OCI-LY1 (cell line): ENCODE data around the gene CDC45.
A peak's percentile ranks its signal among the peaks of the same experiment; 100 is the strongest.

Source experiments
- H2AFZ ChIP-seq: fragments of 200-600 bp; sonication (generic), shearing (Covaris generic); 2 replicates; pipeline ENCODE4 v1.6.0; 2014; ENCODE audit warnings: antibody characterized with exemption, mild to moderate bottlenecking, low read length
- H3F3A ChIP-seq: fragments of 200-600 bp; sonication (generic), shearing (Covaris generic); 2 replicates; pipeline ENCODE4 v1.6.0; 2014; ENCODE audit warnings: mild to moderate bottlenecking, antibody characterized with exemption, low read length, moderate library complexity; ENCODE audit not compliant: insufficient read depth
- H3K27ac ChIP-seq: fragments of 200-600 bp; sonication (generic); 2 replicates; pipeline ENCODE4 v1.5.1; 2014; ENCODE audit warnings: low read length, mixed run types, mild to moderate bottlenecking, low read depth; ENCODE audit not compliant: poor library complexity, severe bottlenecking
- H3K27me3 ChIP-seq: fragments of 200-600 bp; sonication (generic); 2 replicates; pipeline ENCODE4 v1.6.0; 2014; ENCODE audit warnings: antibody characterized with exemption, mild to moderate bottlenecking, low read length, moderate library complexity; ENCODE audit not compliant: insufficient read depth
- H3K36me3 ChIP-seq: fragments of 200-600 bp; sonication (generic); 2 replicates; pipeline ENCODE4 v1.6.1; 2014; ENCODE audit warnings: mild to moderate bottlenecking, antibody characterized with exemption, low read length, moderate library complexity, mixed read lengths; ENCODE audit not compliant: insufficient read depth
- H3K4me1 ChIP-seq: fragments of 200-600 bp; sonication (generic); 2 replicates; pipeline ENCODE4 v1.5.1; 2014; ENCODE audit warnings: mild to moderate bottlenecking, low read length, moderate library complexity; ENCODE audit not compliant: insufficient read depth, severe bottlenecking
- H3K4me2 ChIP-seq: fragments of 200-600 bp; sonication (generic), shearing (Covaris generic); 2 replicates; pipeline ENCODE4 v1.6.1; 2014; ENCODE audit warnings: low read length
- H3K4me3 ChIP-seq: fragments of 200-600 bp; sonication (generic); 2 replicates; pipeline ENCODE4 v1.5.1; 2014; ENCODE audit warnings: low read length, low read depth, mild to moderate bottlenecking, mixed read lengths; ENCODE audit not compliant: poor library complexity, severe bottlenecking
- H3K79me2 ChIP-seq: fragments of 200-600 bp; shearing (Covaris generic); 2 replicates; pipeline ENCODE4 v1.6.1; 2016; ENCODE audit warnings: mixed run types, low read length, mixed read lengths; ENCODE audit not compliant: insufficient read depth
- H3K9ac ChIP-seq: fragments of 200-600 bp; sonication (generic), shearing (Covaris generic); 2 replicates; pipeline ENCODE4 v1.6.1; 2014; ENCODE audit warnings: mild to moderate bottlenecking, low read length, mixed read lengths
- H3K9me2 ChIP-seq: fragments of 200-600 bp; sonication (generic), shearing (Covaris generic); 2 replicates; pipeline ENCODE4 v1.6.1; 2014; ENCODE audit warnings: low read depth, mild to moderate bottlenecking, low read length, mixed read lengths
- H3K9me3 ChIP-seq: fragments of 200-600 bp; shearing (Covaris generic); 2 replicates; pipeline ENCODE4 v1.6.1; 2014; ENCODE audit warnings: low read length, mixed read lengths
- H4K20me1 ChIP-seq: fragments of 200-600 bp; sonication (generic), shearing (Covaris generic); 2 replicates; pipeline ENCODE4 v1.6.0; 2016; ENCODE audit warnings: mild to moderate bottlenecking, low read length; ENCODE audit not compliant: insufficient read depth
- CTCF ChIP-seq: fragments of 200-600 bp; sonication (generic), shearing (Covaris generic); IDR thresholded peaks from 2 replicates; pipeline ENCODE4 v1.5.1; 2017; ENCODE audit warnings: mild to moderate bottlenecking, antibody characterized with exemption, low read length, moderate library complexity, mixed read lengths
- EZH2 ChIP-seq: fragments of 200-600 bp; sonication (generic), shearing (Covaris generic); IDR thresholded peaks from 2 replicates; pipeline ENCODE4 v1.8.0; 2017; ENCODE audit warnings: borderline replicate concordance, mixed run types, mild to moderate bottlenecking, antibody characterized with exemption, low read length, moderate library complexity, mixed read lengths

CDC45 gene

GRCh38 chr22:19431649-19432132 lies 48.0 kb upstream of the CDC45 start, which contains the start of gene HIRA:
Gene HIRA, minus strand, starts transcription at chr22:19431733. Its CDS starts 257 bp downstream, at chr22:19431476.
- Histone ChIP-seq H2AFZ (no peak within 1 kb of the TSS), H3K9me3 (no peaks in the 10 kb centered on the region), H3K27ac (peak within 1 kb of the TSS; percentile 83), H3K79me2 (peaks cover 44% of the 10 kb centered on the region), H3K36me3 (peaks cover 27% of the 10 kb centered on the region), H3K4me2 (peak within 1 kb of the TSS; percentile 86), H3K4me1 (peaks cover 40% of the 10 kb centered on the region), H3F3A (no peaks in the 10 kb centered on the region), H3K9me2 (no peaks in the 10 kb centered on the region), H4K20me1 (no peaks in the 10 kb centered on the region), H3K27me3 (no peaks in the 10 kb centered on the region), H3K4me3 (peak within 1 kb of the TSS; percentile 93), H3K9ac (peak within 1 kb of the TSS; percentile 92)
- no peak for TF ChIP-seq CTCF
- TF ChIP-seq EZH2: no peak

DNA sequence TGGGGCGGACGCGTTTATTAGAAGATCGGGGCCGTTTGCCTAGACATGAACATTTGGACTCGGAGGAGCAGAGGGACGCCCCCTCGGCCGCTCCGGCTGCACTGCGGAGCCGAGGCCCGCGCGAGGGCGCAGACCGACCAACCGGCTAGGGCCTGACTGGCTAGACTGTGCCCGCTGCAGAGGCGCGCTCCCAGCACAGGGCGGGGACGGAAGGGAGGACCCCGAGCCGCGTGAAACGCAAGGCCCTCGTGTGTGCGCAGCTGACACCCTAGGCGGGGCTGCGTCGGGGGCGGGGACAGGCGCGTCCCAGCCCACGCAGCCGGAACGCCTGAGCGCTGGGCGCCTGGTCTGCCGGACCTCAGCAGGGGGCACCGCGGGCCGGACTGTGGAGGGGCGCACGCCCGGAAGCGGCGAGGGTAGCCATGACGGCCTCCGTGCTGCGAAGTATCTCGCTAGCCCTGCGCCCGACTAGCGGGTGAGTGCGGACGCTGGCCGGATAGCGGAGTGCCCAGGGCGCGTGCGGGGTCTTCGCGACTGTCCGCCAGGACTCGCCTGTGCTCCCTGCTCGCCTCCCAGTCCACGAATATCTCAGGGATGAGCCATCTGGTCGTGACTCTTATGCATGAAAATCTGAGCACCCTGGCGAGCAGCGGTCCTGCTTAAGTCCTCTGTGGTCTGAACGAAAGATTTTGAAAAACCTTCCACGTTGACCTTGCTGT lies 47.4 kb upstream of the CDC45 start, which contains the start of gene MRPL40:
TSS of gene MRPL40 (plus strand) at position 413 of the 719 bp plus-strand sequence. CDS start at position 423, 10 bp downstream.
- peak within 1 kb of the TSS; percentile 65 for H3K4me2 ChIP-seq
- H3K27ac ChIP-seq: peak within 1 kb of the TSS; percentile 83
- H2AFZ ChIP-seq: no peak within 1 kb of the TSS
- peaks cover 38% of the 10 kb centered on the region for H3K79me2 ChIP-seq
- TF ChIP-seq CTCF (no peak), EZH2 (no peak)
- H3F3A ChIP-seq: no peaks in the 10 kb centered on the region
- no peaks in the 10 kb centered on the region for H3K9me2 ChIP-seq
- no peaks in the 10 kb centered on the region for H3K9me3 ChIP-seq
- no peaks in the 10 kb centered on the region for H3K27me3 ChIP-seq
- peak within 1 kb of the TSS; percentile 92 for H3K9ac ChIP-seq
- peaks cover 34% of the 10 kb centered on the region for H3K4me1 ChIP-seq
- no peaks in the 10 kb centered on the region for H4K20me1 ChIP-seq
- H3K36me3 ChIP-seq: peaks cover 33% of the 10 kb centered on the region
- H3K4me3 ChIP-seq: peak within 1 kb of the TSS; percentile 93

DNA sequence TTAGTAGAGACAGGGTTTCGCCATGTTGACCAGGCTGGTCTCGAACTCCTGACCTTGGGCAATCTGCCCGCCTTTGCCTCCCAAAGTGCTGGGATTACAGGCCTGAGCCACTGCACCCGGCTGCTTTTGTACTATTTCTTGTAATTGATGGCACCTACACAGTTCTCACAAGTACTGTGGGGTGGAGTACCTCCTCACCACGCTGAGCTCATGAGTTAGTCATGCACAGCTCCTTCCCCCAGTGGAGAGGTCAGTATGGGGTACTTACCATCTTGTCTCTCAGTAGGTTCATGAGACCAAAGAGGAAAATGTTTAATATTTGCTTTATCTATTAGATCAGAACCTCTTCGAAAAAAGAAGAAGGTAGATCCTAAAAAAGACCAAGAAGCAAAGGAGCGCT lies 45.3 kb upstream of the CDC45 start:
- Histone ChIP-seq H4K20me1 (no peaks in the 10 kb centered on the region), H3K4me1 (peaks cover 18% of the 10 kb centered on the region), H3F3A (no peaks in the 10 kb centered on the region), H3K27me3 (no peaks in the 10 kb centered on the region), H3K9me2 (no peaks in the 10 kb centered on the region), H3K36me3 (peaks cover 31% of the 10 kb centered on the region), H3K27ac (no peak overlapping the region), H3K9ac (no peak overlapping the region), H3K9me3 (no peaks in the 10 kb centered on the region), H3K79me2 (peaks cover 19% of the 10 kb centered on the region), H3K4me3 (no peak overlapping the region), H2AFZ (no peak overlapping the region), H3K4me2 (no peak overlapping the region)
- TF ChIP-seq CTCF (no peak), EZH2 (no peak)
